Mucosa of descending colon (tissue), 3 donors: ENCODE data around the gene CDC14A. TPM values are rescaled to one million over a fixed set of nuclear protein-coding genes. Genes with fewer than 3 reads are reported as not detected.

Experiments
- ATAC-seq: fragments of 200-7000 bp; cut with Tn5 transposase; one replicate; pipeline ENCODE4 v1.9.1; 2020; ENCODE audit warnings: mild to moderate bottlenecking, moderate library complexity
- DNase-seq, 3 donors: peaks; one replicate each; pipeline ENCODE4 v3.0.0-alpha.2; 2020
- H3K36me3 ChIP-seq: fragments of 200-600 bp; one replicate; pipeline ENCODE4 v1.8.0; 2021; ENCODE audit warnings: low read depth, mild to moderate bottlenecking
- H3K4me1 ChIP-seq: fragments of 200-600 bp; one replicate; pipeline ENCODE4 v1.8.0; 2021; ENCODE audit warnings: low read depth, mild to moderate bottlenecking
- H3K4me3 ChIP-seq: fragments of 200-600 bp; one replicate; pipeline ENCODE4 v1.8.0; 2021; ENCODE audit warnings: mild to moderate bottlenecking
- H3K9me3 ChIP-seq: fragments of 200-600 bp; one replicate; pipeline ENCODE4 v1.8.0; 2021; ENCODE audit warnings: mild to moderate bottlenecking
- intact Hi-C, 2 donors: fragments of 100-400 bp; cut with DNase I in 1 of 2; cut with micrococcal nuclease in 1 of 2; formaldehyde crosslinking; loops; one replicate each; pipeline versions ENCODE4 v1.11.0 to v1.11.1; 2022; cut with DNase I, micrococcal nuclease
- total RNA-seq, 3 donors: library from RNA; stranded (reverse); fragmentation: NEBNext Ultra II Directional in 2 of 3; extraction: Animal tissue kit (Norgen Biotek cat#: 25700) in 2 of 3; gene quantifications; one replicate each; pipeline versions ENCODE4 v1.2.1 to v1.2.4, GENCODE V29; 2021 to 2023
- TF ChIP-seq, protein P1 (sequence below): fragments of 200-600 bp; IDR thresholded peaks from one replicate; pipeline ENCODE4 v1.8.0; 2022; ENCODE audit warnings: antibody characterized with exemption, mild to moderate bottlenecking
- donor health status: DM: no; HTN: no; CAD: no; lungs with moderate emphysema.
- donor health status: DM: no; HTN: no; CAD: no.
- donor health status: DM: no; HTN: yes; CAD: no.

Gene CDC14A
- total RNA-seq, 3 donors from 2014 or later: 15.6 to 34.3 (median 18.5) TPM

DNA sequence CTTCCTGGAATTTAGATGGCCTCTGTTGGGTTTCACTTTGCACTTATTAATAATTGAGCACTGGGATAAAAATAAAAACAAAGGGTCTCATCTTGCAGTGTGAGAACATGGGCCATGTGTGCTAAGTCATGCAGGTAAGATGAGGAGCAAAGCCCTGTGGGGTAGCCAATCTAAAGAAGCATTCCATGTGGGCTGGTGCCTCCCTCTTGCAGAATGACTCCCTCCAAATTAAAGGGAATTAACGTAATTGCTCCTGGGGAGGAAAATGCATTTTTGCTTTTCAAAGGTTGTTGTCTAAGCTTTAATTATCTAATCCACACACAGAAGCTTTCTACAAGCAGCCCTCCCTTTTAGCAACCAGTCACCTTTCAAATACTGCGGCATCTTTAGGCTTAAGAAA, 69.8 kb downstream of the CDC14A start:
- no peak overlapping the region for H3K4me3 ChIP-seq
- H3K9me3 ChIP-seq: no peaks in the 10 kb centered on the region
- no peaks in the 10 kb centered on the region for H3K4me1 ChIP-seq
- no peaks in the 10 kb centered on the region for H3K36me3 ChIP-seq
- intact Hi-C loops: no loop called here
- ATAC-seq: no peak
- TF ChIP-seq, protein P1, sequence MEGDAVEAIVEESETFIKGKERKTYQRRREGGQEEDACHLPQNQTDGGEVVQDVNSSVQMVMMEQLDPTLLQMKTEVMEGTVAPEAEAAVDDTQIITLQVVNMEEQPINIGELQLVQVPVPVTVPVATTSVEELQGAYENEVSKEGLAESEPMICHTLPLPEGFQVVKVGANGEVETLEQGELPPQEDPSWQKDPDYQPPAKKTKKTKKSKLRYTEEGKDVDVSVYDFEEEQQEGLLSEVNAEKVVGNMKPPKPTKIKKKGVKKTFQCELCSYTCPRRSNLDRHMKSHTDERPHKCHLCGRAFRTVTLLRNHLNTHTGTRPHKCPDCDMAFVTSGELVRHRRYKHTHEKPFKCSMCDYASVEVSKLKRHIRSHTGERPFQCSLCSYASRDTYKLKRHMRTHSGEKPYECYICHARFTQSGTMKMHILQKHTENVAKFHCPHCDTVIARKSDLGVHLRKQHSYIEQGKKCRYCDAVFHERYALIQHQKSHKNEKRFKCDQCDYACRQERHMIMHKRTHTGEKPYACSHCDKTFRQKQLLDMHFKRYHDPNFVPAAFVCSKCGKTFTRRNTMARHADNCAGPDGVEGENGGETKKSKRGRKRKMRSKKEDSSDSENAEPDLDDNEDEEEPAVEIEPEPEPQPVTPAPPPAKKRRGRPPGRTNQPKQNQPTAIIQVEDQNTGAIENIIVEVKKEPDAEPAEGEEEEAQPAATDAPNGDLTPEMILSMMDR: no peak
- DNase-seq: no peak

DNA sequence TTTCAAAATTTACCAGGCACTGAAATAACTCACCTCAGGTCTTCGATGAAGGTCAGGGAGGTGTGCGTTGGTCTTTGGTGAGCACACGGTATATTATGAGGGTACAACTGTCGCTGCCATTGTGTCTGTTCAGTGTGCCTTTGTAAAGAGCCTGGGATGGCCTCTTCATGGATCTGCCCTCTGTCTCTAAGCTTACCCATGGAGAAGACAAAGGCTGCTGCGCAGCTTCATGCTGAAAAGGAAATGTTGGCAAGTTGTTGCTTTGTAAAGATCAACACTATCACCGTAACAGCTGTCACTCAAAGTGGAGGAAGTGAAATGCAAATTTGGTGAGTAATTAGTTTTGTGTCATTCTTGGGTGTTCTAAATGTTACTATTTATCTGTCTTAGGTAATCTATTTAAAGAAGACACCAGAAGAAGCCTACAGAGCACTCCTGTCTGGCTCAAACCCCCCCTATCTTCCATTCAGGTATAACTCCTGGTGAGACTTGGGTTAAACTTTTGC, 71.6 kb downstream of the CDC14A start:
- no peaks in the 10 kb centered on the region for H3K9me3 ChIP-seq
- DNase-seq: no peak
- TF ChIP-seq, protein P1: no peak
- intact Hi-C loops: no loop called here
- no peaks in the 10 kb centered on the region for H3K36me3 ChIP-seq
- peak; percentile 71 for ATAC-seq
- no peaks in the 10 kb centered on the region for H3K4me1 ChIP-seq
- H3K4me3 ChIP-seq: no peak overlapping the region

- Histone ChIP-seq H3K36me3 (no peaks in the 10 kb centered on the region), H3K4me1 (peaks cover 7% of the 10 kb centered on the region), H3K4me3 (no peak overlapping the region), H3K9me3 (no peaks in the 10 kb centered on the region)
- ATAC-seq (no peak), DNase-seq (no peak)
- intact Hi-C loops: no loop called here
- TF ChIP-seq, protein P1: no peak
These were observed 75.9 kb downstream of the CDC14A start for GRCh38 chr1:100428160-100428559.

DNA sequence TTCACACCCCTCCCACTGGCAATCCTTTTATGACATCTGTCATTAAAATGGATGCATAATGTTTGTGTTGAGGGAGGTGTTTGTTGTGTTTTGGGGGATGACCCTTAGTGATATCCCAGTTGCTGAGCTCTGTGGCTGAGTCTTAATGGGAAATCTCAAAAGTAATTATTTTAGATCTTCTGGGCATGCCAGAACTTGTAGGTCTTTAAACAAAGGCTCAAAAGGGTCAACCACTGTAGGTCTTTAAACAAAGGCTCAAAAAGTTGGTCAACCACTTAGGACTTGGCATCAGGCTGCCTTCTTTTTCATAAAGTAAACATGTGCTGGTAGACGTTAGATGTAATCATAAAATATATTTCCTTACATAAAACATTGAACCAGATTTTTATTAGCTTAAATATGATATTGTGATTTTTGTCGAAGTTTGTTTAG, 78.0 kb downstream of the CDC14A start:
- peaks cover 13% of the 10 kb centered on the region for H3K4me1 ChIP-seq
- ATAC-seq (peak; percentile 33), DNase-seq (no peak)
- intact Hi-C loops: no loop called here
- TF ChIP-seq, protein P1: no peak
- H3K4me3 ChIP-seq: no peak overlapping the region
- H3K9me3 ChIP-seq: no peaks in the 10 kb centered on the region
- H3K36me3 ChIP-seq: no peaks in the 10 kb centered on the region

- TF ChIP-seq, protein P1: no peak
- Histone ChIP-seq H3K4me1 (peaks cover 13% of the 10 kb centered on the region), H3K4me3 (no peak overlapping the region), H3K9me3 (no peaks in the 10 kb centered on the region), H3K36me3 (no peaks in the 10 kb centered on the region)
- DNase-seq: no peak
- intact Hi-C loops: no loop called here
- no peak for ATAC-seq
These were observed 79.6 kb downstream of the CDC14A start for GRCh38 chr1:100431954-100432353.

- ATAC-seq (no peak), DNase-seq (no peak)
- Histone ChIP-seq H3K4me3 (no peak overlapping the region), H3K9me3 (no peaks in the 10 kb centered on the region), H3K36me3 (no peaks in the 10 kb centered on the region), H3K4me1 (peaks cover 13% of the 10 kb centered on the region)
- TF ChIP-seq, protein P1: no peak
- intact Hi-C loops: no loop called here
These were observed 81.3 kb downstream of the CDC14A start for GRCh38 chr1:100433563-100433962.
